ENCODE measurements around the gene MTIF2.

DNA sequence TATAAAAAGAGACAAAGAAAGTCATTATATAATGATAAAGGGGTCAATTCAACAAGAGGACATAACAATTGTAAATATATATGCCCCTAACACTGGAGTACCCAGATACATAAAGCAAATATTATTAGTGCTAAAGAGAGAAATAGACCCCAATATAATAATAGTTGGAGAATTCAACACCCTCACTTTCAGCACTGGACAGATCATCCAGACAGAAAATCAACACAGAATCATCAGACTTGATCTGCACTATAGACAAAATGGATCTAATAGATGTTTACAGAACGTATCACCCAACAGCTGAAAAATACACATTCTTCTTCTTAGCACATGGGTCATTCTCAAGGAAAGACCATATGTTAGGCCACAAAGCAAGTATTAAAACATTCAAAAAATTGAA, 68.6 kb downstream of the MTIF2 start:
- TF ChIP-seq, protein P1, sequence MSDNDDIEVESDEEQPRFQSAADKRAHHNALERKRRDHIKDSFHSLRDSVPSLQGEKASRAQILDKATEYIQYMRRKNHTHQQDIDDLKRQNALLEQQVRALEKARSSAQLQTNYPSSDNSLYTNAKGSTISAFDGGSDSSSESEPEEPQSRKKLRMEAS (IDR thresholded peaks at IDR 0.05): no peak
- TF ChIP-seq RAD21 (IDR thresholded peaks at IDR 0.05; ENCODE audit: low read depth) (no peak), POLR2A (IDR thresholded peaks at IDR 0.05; ENCODE audit: borderline replicate concordance, extremely low read depth, insufficient read depth, insufficient read length) (no peak), JUND (IDR thresholded peaks at IDR 0.05) (no peak), EZH2 (IDR thresholded peaks at IDR 0.05) (no peak), CEBPB (IDR thresholded peaks at IDR 0.05; ENCODE audit: low read depth) (no peak), ZNF274 (IDR thresholded peaks at IDR 0.05; ENCODE audit: low read depth, low read length) (no peak), CBX3 (IDR thresholded peaks at IDR 0.05; ENCODE audit: low read depth) (no peak), SRF (IDR thresholded peaks at IDR 0.05; ENCODE audit: low read depth) (no peak), TCF7L2 (IDR thresholded peaks at IDR 0.05; ENCODE audit: borderline replicate concordance, extremely low read depth, insufficient read depth, insufficient read length) (no peak), POLR2AphosphoS5 (IDR thresholded peaks at IDR 0.05; ENCODE audit: low read depth, low read length) (no peak), FOSL1 (IDR thresholded peaks at IDR 0.05; ENCODE audit: low read depth) (no peak)
- TF ChIP-seq, protein P2, sequence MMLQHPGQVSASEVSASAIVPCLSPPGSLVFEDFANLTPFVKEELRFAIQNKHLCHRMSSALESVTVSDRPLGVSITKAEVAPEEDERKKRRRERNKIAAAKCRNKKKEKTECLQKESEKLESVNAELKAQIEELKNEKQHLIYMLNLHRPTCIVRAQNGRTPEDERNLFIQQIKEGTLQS (IDR thresholded peaks at IDR 0.05): no peak
- TF ChIP-seq, protein P3, sequence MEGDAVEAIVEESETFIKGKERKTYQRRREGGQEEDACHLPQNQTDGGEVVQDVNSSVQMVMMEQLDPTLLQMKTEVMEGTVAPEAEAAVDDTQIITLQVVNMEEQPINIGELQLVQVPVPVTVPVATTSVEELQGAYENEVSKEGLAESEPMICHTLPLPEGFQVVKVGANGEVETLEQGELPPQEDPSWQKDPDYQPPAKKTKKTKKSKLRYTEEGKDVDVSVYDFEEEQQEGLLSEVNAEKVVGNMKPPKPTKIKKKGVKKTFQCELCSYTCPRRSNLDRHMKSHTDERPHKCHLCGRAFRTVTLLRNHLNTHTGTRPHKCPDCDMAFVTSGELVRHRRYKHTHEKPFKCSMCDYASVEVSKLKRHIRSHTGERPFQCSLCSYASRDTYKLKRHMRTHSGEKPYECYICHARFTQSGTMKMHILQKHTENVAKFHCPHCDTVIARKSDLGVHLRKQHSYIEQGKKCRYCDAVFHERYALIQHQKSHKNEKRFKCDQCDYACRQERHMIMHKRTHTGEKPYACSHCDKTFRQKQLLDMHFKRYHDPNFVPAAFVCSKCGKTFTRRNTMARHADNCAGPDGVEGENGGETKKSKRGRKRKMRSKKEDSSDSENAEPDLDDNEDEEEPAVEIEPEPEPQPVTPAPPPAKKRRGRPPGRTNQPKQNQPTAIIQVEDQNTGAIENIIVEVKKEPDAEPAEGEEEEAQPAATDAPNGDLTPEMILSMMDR (IDR thresholded peaks at IDR 0.05 in 2 of 3, conservative IDR thresholded peaks at IDR 0.05 in 1 of 3; ENCODE audit: borderline replicate concordance in 1 of 3, insufficient read depth in 1 of 3, low read depth in 2 of 3, low read length in 2 of 3): no peak
